HG03103 (cell line): ENCODE measurements around the gene CCZ1B.
"Not testable (repeated sequence)": the region's sequence is repeated elsewhere in the genome, so short reads cannot be mapped to it uniquely, and the experiment has no call there.

ENCODE experiments used
- ATAC-seq: cut with Tn5 transposase; IDR thresholded peaks from one replicate; pipeline ENCODE4 v1.9.1; 2021; ENCODE audit warnings: low read depth; ENCODE audit not compliant: unreplicated experiment

CCZ1B gene

DNA sequence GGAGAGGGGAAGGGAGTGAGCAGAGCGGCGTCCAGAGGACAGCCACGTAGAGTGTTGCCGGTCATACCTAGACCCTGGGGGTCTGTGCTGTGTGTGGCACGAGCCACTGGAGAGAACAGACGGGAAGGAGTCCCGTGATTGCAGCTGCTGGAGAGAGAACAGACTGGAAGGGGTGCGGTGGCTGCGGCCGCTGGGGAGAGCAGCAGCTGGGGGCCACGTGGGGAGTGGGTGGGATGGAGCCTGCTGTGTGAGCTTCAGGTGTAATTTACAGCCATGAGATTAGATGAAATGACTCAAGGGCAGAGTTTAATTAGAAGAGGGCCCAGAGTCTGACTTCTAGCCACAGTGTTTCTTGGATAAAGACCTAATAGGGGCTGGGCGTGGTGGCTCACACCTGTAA is 76.7 kb downstream of the CCZ1B start:
- not testable (repeated sequence) for ATAC-seq
